GM12873 (cell line): ENCODE measurements around the gene SPAM1.

ENCODE experiments used
- CTCF ChIP-seq: IDR thresholded peaks from 2 replicates; pipeline ENCODE4 v1.5.1; 2012; ENCODE audit warnings: low read depth, mild to moderate bottlenecking, moderate library complexity, low read length, control low read depth; ENCODE audit not compliant: insufficient read depth; ENCODE audit errors: missing control alignments

Gene SPAM1

GRCh38 chr7:123905714-123906113, 19.3 kb upstream of the SPAM1 start:
- TF ChIP-seq CTCF: no peak

GRCh38 chr7:123916240-123916724, 8.8 kb upstream of the SPAM1 start:
- TF ChIP-seq CTCF: peak; percentile 34

- TF ChIP-seq CTCF: no peak
These were observed 7.2 kb upstream of the SPAM1 start for GRCh38 chr7:123917878-123918277.

- TF ChIP-seq CTCF: no peak
These were observed 6.7 kb upstream of the SPAM1 start for GRCh38 chr7:123918309-123918708.

- no peak for TF ChIP-seq CTCF
These were observed 1.4 kb upstream of the SPAM1 start for GRCh38 chr7:123923599-123923998.

GRCh38 chr7:123929107-123929506, 4.1 kb downstream of the SPAM1 start:
- no peak for TF ChIP-seq CTCF

GRCh38 chr7:123929655-123930054, 4.6 kb downstream of the SPAM1 start:
- no peak for TF ChIP-seq CTCF
